Activated T-cell treated with anti-CD3 and anti-CD28 coated beads, Interleukin-2, amount 50 U/mL, for 4 hours (primary cell): ENCODE measurements around the gene KYAT1. TPM values are rescaled to one million over a fixed set of nuclear protein-coding genes. Genes with fewer than 3 reads are reported as not detected.

Experiments used
- ATAC-seq, 2 donors: fragments of 200-7000 bp; cut with Tn5 transposase; one replicate each; pipeline ENCODE4 v1.10.0; 2021
- DNase-seq: peaks from one replicate; pipeline ENCODE4 v3.0.0-alpha.2; 2020
- H3K27me3 Mint-ChIP-seq: one replicate; pipeline ENCODE4 v1.8.0; 2021; ENCODE audit warnings: low read depth, mixed read lengths
- H3K36me3 Mint-ChIP-seq: one replicate; pipeline ENCODE4 v1.8.0; 2022; ENCODE audit warnings: mixed read lengths; ENCODE audit not compliant: insufficient read depth
- H3K4me1 Mint-ChIP-seq: one replicate; pipeline ENCODE4 v1.8.0; 2021; ENCODE audit warnings: low read depth, mixed read lengths
- H3K4me3 Mint-ChIP-seq: one replicate; pipeline ENCODE4 v1.8.0; 2021; ENCODE audit warnings: mild to moderate bottlenecking, moderate library complexity, mixed read lengths
- H3K9me3 Mint-ChIP-seq: one replicate; pipeline ENCODE4 v1.8.0; 2021; ENCODE audit warnings: mixed read lengths
- total RNA-seq, 3 donors: library from RNA; stranded (reverse); gene quantifications; one replicate each; pipeline ENCODE4 v1.2.1, GENCODE V29; 2021

Gene KYAT1
- total RNA-seq, 3 donors from 2014 or later = 4.7 to 5.6 (median 4.8) TPM

DNA sequence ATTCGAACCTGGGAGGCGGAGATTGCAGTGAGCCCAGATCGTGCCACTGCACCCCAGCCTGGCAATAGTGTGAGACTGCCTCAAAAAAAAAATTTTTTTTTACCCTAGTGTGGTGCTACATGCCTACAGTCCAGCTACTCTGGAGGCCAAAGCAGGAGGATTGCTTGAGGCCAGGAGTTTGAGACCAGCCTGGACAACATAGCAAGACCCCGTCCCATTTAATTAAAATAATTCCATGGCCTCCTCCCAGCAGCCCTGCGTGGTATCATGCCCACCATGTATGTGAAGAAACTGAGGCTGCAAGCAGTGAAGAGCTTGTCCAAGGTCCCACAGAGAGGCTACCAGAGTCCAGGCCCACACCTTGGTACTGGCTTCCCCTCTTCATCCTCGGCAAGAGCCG lies 19.6 kb upstream of the KYAT1 start:
- Mint-ChIP-seq H3K27me3 (no peaks in the 10 kb centered on the region), H3K9me3 (no peaks in the 10 kb centered on the region), H3K36me3 (peaks cover 10% of the 10 kb centered on the region), H3K4me1 (peaks cover 76% of the 10 kb centered on the region), H3K4me3 (no peak overlapping the region)
- no peak for DNase-seq
- ATAC-seq = no peak

DNA sequence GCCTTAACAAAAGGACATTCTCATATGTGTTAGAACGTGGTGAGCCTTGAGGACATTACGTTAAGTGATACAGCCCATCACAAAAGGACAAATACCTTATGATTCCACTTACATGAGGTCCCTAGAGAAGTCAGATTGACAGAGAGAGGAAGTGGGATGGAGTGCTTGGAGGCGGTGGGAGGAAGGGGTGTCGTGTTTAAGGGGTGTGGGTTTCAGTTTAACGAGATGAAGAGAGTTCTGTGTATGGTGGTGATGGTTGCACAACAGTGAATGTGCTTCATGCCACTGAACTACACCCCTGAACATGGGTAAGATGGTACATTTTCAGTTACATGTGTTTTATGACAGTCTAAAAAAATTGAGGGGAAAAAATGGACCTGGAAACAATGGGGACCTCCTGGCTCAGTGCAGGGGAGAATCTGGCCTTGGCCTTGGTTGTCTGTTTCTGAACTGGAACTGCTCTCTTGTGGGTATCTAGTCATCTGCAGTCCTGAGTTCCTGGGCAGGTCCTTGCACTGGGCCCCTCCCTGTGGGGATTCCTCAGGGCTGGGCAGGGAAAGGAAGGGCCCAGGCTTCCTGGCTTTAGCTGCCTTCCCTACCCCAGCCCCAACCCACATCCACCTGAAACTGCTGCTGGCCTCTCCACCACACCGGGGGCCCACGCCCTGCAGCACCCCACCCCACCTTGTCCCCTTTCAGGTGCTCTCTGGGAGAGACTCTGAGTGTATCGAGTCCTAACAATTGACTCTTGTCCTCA lies 18.0 kb upstream of the KYAT1 start:
- no peaks in the 10 kb centered on the region for H3K27me3 Mint-ChIP-seq
- peak; percentile 16 to 24 for ATAC-seq
- no peak for DNase-seq
- H3K4me1 Mint-ChIP-seq = peaks cover 88% of the 10 kb centered on the region
- H3K36me3 Mint-ChIP-seq = peaks cover 17% of the 10 kb centered on the region
- H3K4me3 Mint-ChIP-seq = peak overlapping the region; percentile 66
- no peaks in the 10 kb centered on the region for H3K9me3 Mint-ChIP-seq

DNA sequence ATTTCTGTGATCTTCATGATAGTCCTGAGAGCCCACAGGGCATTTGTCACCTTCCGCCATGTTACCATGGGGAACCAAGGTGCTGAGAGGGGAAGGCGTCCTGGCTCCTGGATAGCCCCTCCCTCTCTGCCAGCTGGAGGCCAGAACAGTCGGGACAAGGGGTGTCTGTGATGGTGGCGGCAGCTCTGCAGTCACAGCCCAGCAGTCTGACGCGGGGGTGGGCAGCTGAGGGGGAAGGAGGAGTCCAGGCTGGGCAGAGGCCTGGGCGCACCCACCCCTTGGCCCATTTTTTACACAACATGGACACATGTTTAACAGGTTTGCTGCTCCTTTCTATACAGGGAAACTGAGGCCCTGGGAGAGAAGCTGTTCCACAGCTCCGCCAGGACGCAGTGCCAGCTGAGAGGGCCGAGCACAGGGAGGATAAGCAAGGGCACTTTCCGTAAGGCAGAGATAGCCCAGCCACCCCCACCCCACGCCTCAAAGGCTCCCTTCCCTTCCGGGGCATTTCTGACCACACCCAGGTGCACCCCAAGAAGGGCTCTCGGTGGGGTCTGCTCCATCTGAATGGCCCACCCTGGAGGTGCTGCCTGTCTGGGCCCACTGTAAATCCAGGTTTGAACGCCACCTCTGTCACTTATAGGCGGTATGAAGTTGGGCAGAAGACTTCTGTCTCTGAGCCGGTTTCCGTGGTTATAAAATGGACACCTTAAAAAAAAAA lies 17.3 kb upstream of the KYAT1 start:
- H3K27me3 Mint-ChIP-seq = no peaks in the 10 kb centered on the region
- no peaks in the 10 kb centered on the region for H3K9me3 Mint-ChIP-seq
- H3K4me3 Mint-ChIP-seq = peak overlapping the region; percentile 66
- H3K4me1 Mint-ChIP-seq = peaks cover 90% of the 10 kb centered on the region
- ATAC-seq = no peak
- DNase-seq = no peak
- peaks cover 18% of the 10 kb centered on the region for H3K36me3 Mint-ChIP-seq

DNA sequence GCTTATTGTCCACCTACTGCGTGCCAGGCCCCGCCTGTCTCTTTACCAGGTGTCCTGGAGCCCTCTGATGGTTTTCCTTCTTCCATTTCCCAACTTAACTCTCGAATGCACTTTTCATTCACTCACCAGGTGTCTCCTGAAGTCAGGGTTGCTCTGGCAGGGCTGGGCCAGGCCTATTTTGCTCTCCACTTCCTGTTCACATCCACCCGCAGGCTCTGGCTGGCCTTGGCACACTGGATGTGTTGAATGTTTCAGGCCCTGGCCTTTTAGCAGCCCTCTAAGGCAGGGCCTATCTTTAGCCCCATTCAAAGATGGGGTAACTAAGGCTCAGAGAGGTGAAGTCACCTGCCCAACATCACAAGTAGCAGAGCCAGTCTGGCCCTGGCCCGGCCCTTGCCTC lies 16.6 kb upstream of the KYAT1 start:
- H3K4me1 Mint-ChIP-seq = peaks cover 87% of the 10 kb centered on the region
- ATAC-seq (no peak), DNase-seq (no peak)
- no peaks in the 10 kb centered on the region for H3K27me3 Mint-ChIP-seq
- no peaks in the 10 kb centered on the region for H3K9me3 Mint-ChIP-seq
- H3K36me3 Mint-ChIP-seq = peaks cover 19% of the 10 kb centered on the region
- no peak overlapping the region for H3K4me3 Mint-ChIP-seq

DNA sequence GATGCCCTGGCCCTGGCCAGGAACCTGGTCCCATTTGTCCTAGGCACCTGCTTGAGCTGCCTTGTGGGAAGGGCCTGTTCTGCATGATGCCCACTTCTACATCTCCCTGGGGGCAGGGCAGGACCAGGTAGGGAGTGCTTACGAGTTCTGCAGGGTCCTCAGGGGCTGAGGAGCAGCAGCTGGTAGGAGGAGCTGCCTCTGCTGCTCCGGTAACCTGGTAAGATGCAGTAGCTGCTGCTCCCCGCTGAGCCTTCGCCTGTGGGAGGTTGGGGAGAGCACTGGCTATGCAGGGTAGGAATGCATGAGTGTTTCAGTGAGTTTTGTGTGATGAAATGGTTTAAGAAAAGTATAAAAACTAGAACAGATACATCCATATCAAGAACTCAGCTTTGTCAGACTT lies 13.8 kb upstream of the KYAT1 start:
- H3K9me3 Mint-ChIP-seq = no peaks in the 10 kb centered on the region
- DNase-seq = no peak
- H3K4me3 Mint-ChIP-seq = no peak overlapping the region
- peaks cover 22% of the 10 kb centered on the region for H3K36me3 Mint-ChIP-seq
- ATAC-seq = no peak
- no peaks in the 10 kb centered on the region for H3K27me3 Mint-ChIP-seq
- H3K4me1 Mint-ChIP-seq = peaks cover 75% of the 10 kb centered on the region

DNA sequence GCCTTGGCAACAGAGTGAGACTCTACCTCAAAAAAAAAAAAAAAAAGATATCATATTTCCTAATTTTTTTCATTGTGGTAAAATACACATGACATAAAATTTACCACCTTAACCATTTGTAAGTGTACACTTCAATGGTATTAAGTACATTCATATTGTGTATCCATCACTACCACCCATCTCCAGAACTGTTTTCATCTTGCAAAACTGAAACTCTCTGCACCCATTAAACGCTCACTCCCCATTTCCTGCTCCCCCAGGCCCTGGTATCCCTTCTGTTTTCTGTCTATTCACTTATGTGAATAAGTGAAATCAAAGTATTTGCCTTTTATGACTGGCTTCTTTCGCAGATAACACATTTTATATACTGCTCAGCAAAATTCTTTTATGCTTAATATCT lies 13.0 kb upstream of the KYAT1 start:
- Mint-ChIP-seq H3K4me1 (peaks cover 68% of the 10 kb centered on the region), H3K36me3 (peaks cover 22% of the 10 kb centered on the region), H3K27me3 (no peaks in the 10 kb centered on the region), H3K9me3 (no peaks in the 10 kb centered on the region), H3K4me3 (no peak overlapping the region)
- ATAC-seq = peak; percentile 44 to 47
- no peak for DNase-seq

DNA sequence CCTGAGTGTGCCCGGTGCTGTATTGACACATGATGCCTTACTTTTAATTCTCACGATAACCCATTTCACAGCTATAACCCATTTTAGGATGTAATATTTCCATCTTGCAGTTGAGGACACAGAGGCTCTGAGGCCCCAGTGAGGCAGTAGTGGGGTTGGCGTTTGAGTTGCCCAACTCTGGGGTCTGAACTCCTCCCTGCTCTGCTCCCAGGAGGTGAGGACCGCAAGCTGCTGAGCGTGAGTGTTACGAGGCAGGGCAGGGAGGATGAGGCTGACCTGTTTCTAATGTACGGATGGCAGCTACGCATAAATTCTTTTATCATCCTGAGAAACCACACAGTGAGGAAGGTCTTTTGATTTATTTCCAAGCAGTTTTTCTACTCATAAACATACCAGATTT lies 11.6 kb upstream of the KYAT1 start:
- no peak for ATAC-seq
- peaks cover 24% of the 10 kb centered on the region for H3K36me3 Mint-ChIP-seq
- H3K27me3 Mint-ChIP-seq = no peaks in the 10 kb centered on the region
- H3K4me3 Mint-ChIP-seq = peak overlapping the region; percentile 19
- H3K9me3 Mint-ChIP-seq = no peaks in the 10 kb centered on the region
- H3K4me1 Mint-ChIP-seq = peaks cover 61% of the 10 kb centered on the region
- no peak for DNase-seq

DNA sequence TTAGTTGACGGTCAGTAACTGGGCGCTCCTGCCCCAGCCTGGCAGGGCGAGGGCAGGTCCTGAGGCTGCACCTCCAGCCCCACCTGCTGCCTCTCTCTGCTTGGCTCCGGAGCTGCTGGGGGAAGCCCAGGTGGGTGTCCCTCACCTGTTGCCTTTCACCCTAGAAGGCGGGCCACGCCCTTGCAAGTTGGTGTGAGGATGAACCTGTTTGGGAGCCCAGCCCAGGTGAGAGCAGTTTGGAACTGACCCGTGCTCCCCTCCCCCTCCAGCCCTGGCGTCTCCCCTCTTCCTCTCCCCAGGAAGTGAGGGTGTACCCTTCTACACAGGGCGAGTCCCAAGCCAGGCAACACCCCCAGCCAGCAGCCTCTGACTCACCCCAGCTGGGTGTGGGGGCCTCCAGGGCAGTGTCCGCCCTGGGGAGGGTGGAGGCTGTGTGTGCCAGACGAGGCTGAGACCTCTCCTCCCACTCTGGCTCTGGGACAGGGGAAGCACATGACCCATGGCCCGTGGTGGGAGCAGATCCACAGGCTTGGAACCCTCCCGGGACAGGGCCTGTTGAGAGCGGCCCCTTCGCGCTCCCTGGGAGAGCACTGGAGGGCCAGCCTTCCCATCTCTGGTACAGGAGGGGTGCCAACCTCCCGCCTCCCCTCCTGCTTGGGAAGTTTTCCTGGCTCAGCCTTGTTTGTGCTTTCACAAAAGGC lies 10.6 kb upstream of the KYAT1 start:
- Mint-ChIP-seq H3K4me1 (peaks cover 62% of the 10 kb centered on the region), H3K27me3 (no peaks in the 10 kb centered on the region), H3K4me3 (no peak overlapping the region), H3K9me3 (no peaks in the 10 kb centered on the region), H3K36me3 (peaks cover 23% of the 10 kb centered on the region)
- DNase-seq (no peak), ATAC-seq (peak; percentile 57 to 58)

DNA sequence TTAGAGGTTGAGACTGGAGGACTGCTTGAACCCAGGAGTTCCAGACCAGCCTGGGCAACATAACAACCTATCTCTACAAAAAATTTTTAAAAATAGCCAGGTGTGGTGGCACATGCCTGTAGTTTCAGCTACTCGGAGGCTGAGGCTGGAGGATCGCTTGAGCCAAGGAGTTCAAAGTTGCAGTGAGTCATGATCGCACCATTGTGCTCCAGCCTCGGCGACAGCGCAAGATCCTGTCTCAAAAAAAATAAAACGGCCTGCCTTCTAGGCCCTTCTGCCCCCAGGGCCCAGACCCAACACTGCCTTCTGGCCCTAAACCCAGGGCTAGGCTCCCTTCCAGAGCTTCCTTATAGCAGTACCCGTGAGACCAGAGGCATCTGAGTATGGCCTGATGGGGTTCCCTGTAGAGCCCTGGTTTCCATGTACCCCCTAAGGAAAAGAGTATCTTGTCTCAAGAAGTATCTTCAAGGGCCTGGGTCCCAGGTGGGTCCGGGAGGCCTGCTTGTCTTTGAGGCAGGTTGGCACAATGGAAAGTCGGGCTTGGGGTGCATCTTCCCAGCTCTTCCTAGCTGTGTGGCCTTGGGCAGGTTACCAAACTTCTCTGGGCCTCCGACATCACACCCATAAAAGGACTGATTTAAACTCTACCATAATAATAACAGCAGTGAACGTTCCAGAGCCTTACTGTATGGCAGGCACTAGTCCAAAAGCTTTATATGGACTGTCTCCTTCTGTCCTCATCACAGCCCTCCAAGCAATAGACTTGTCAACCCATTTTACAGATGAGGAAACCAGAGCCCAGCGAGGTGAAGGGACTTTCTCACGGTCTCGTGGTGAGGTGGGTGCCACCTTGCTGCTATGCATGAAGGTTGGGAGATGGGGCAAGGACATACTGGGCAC lies 9.8 kb upstream of the KYAT1 start:
- ATAC-seq = no peak
- Mint-ChIP-seq H3K36me3 (peaks cover 22% of the 10 kb centered on the region), H3K4me3 (no peak overlapping the region), H3K9me3 (no peaks in the 10 kb centered on the region), H3K27me3 (no peaks in the 10 kb centered on the region), H3K4me1 (peaks cover 59% of the 10 kb centered on the region)
- DNase-seq = no peak

DNA sequence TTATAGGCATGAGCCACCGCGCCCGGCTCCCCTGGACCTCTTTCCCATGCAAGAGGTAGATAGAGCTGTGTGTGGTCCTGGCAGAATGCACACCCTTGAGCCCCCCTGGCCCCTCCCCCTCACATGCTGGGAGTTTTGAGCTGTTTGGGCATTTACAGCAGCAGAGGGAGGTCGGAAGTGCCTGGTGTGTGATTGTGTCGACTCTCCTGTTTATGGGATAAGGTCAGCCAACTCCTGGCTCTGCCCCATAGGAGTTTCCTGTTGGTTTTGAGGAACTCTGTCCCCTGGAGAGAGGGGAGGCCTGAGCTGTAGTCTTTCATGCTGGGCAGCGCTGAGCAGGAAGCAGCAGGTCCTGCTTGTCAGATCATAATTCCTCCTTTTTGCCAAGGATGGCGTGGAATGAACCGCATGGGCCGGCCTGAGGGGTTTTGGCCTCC lies 6.2 kb upstream of the KYAT1 start:
- DNase-seq (no peak), ATAC-seq (no peak)
- no peak overlapping the region for H3K4me3 Mint-ChIP-seq
- H3K4me1 Mint-ChIP-seq = peaks cover 63% of the 10 kb centered on the region
- H3K9me3 Mint-ChIP-seq = no peaks in the 10 kb centered on the region
- peaks cover 17% of the 10 kb centered on the region for H3K36me3 Mint-ChIP-seq
- H3K27me3 Mint-ChIP-seq = no peaks in the 10 kb centered on the region

DNA sequence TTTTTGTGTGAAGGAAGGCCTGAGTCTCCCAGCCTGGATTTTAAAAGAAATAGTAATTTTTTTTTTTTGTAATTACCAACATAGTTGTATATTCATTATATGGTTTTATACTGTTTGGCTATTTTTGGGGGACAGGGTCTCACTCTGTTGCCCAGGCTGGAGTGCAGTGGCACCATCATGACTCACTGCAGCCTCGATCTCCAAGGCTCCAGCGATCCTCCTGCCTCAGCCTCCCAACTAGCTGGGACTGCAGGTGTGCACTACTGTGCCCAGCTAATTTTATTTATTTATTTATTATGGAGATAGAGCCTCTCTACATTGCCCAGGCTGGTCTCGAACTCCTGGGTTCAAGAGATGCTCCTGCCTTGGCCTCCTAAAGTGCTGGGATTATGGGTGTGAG lies 5.3 kb upstream of the KYAT1 start:
- Mint-ChIP-seq H3K9me3 (no peaks in the 10 kb centered on the region), H3K36me3 (peaks cover 17% of the 10 kb centered on the region), H3K4me1 (peaks cover 62% of the 10 kb centered on the region), H3K4me3 (no peak overlapping the region), H3K27me3 (no peaks in the 10 kb centered on the region)
- ATAC-seq = no peak
- DNase-seq = no peak

DNA sequence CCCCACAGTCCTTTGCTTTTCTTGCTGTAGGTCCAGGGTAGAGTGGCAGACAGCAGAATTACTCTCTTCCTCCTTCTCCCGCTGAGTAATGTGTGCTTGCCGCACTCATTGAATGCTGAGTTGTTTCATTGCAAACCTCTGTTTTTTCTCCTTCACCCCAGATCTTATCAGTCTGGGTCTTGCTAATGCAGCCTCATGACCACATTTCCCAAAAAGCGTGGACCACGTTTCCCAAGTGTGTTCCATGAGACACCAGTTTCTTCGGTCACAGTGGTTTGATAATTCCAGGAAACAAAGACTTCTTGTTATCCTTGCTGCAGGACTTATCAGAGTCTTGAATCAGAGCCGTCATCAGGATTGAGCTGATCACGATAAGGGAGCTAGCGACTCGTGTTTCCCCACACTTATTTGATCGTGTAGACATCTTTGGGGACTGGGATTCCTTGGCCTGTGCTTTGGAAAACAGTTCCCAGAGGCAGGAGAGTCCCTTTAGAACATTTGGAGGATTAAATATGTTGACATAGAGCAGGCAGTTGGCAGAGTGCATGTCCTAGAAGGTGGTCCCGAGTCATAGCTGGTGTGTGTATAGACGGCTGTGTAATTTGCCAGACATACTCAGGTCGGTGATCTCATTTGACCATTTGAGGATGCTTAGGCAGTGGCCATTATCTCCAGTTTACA lies 4.6 kb upstream of the KYAT1 start:
- Mint-ChIP-seq H3K27me3 (no peaks in the 10 kb centered on the region), H3K4me3 (no peak overlapping the region)

DNA sequence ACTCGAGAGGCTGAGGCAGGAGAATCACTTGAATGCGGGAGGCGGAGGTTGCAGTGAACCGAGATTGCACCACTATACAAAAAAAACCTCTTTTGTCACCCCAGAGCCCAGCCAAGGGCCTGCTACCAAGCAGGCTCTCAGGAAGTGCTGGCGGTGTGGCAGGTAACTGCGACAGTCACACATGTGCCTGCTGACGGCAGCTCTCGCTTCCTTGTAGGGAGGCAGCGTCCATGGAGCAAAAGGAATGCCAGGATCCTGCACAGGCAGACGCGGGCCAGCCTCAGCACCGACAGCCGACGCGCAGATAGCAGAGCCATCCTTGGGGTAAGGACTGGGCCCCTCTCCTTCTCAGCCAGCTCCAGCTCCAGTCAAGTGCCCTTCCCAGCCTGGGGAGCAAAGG lies 4.0 kb upstream of the KYAT1 start:
- peak overlapping the region; percentile 48 for H3K4me3 Mint-ChIP-seq
- ATAC-seq (no peak), DNase-seq (no peak)
- H3K36me3 Mint-ChIP-seq = peaks cover 17% of the 10 kb centered on the region
- H3K9me3 Mint-ChIP-seq = no peaks in the 10 kb centered on the region
- no peaks in the 10 kb centered on the region for H3K27me3 Mint-ChIP-seq
- peaks cover 56% of the 10 kb centered on the region for H3K4me1 Mint-ChIP-seq

More for the DNA sequence above, 4.6 kb upstream of the KYAT1 start:
- ATAC-seq (no peak), DNase-seq (no peak)
- Mint-ChIP-seq H3K4me1 (peaks cover 55% of the 10 kb centered on the region), H3K36me3 (peaks cover 17% of the 10 kb centered on the region), H3K9me3 (no peaks in the 10 kb centered on the region)
